ENCODE data around the gene DPYD.
A peak's percentile ranks its signal among the peaks of the same experiment; 100 is the strongest.

The DPYD gene

GRCh38 chr1:97837161-97837560, 83.7 kb downstream of the DPYD start:
- DNase-seq = no peak

GRCh38 chr1:97834899-97835298, 85.9 kb downstream of the DPYD start:
- no peak for DNase-seq

- DNase-seq = no peak
These were observed 87.0 kb downstream of the DPYD start for GRCh38 chr1:97833881-97834280.

GRCh38 chr1:97832481-97832880, 88.4 kb downstream of the DPYD start:
- DNase-seq = no peak

- DNase-seq = no peak
These were observed 92.9 kb downstream of the DPYD start for GRCh38 chr1:97827887-97828286.

- no peak for DNase-seq
These were observed 94.0 kb downstream of the DPYD start for GRCh38 chr1:97826820-97827219.

- no peak for DNase-seq
These were observed 96.2 kb downstream of the DPYD start for GRCh38 chr1:97824624-97825023.

GRCh38 chr1:97824200-97824599, 96.6 kb downstream of the DPYD start:
- no peak for DNase-seq

- peak; percentile 30 for DNase-seq
These were observed 100.2 kb downstream of the DPYD start for GRCh38 chr1:97820470-97821188.

GRCh38 chr1:97816927-97817326, 103.9 kb downstream of the DPYD start:
- no peak for DNase-seq

GRCh38 chr1:97814804-97815203, 106.0 kb downstream of the DPYD start:
- DNase-seq = no peak

- DNase-seq = no peak
These were observed 106.7 kb downstream of the DPYD start for GRCh38 chr1:97814121-97814520.

- no peak for DNase-seq
These were observed 108.8 kb downstream of the DPYD start for GRCh38 chr1:97812076-97812475.

GRCh38 chr1:97806996-97807520, 113.8 kb downstream of the DPYD start:
- no peak for DNase-seq

GRCh38 chr1:97806326-97806725, 114.5 kb downstream of the DPYD start:
- no peak for DNase-seq

- DNase-seq = no peak
These were observed 115.7 kb downstream of the DPYD start for GRCh38 chr1:97805093-97805492.

GRCh38 chr1:97803026-97803425, 117.8 kb downstream of the DPYD start:
- DNase-seq = no peak

- no peak for DNase-seq
These were observed 118.8 kb downstream of the DPYD start for GRCh38 chr1:97802011-97802410.

GRCh38 chr1:97797403-97798183, 123.2 kb downstream of the DPYD start:
- no peak for DNase-seq

- DNase-seq = no peak
These were observed 124.1 kb downstream of the DPYD start for GRCh38 chr1:97796711-97797110.

- DNase-seq = no peak
These were observed 128.2 kb downstream of the DPYD start for GRCh38 chr1:97792655-97793054.

- DNase-seq = no peak
These were observed 129.6 kb downstream of the DPYD start for GRCh38 chr1:97791251-97791650.

- no peak for DNase-seq
These were observed 133.6 kb downstream of the DPYD start for GRCh38 chr1:97787231-97787630.

GRCh38 chr1:97784661-97785060, 136.2 kb downstream of the DPYD start:
- DNase-seq = no peak
